Measurements from ENCODE around the gene DDX39A.

Gene DDX39A

GRCh38 chr19:14363183-14364097, 55.7 kb downstream of the DDX39A start:
- peaks cover 39% of the 10 kb centered on the region for H3K4me1 Mint-ChIP-seq (ENCODE audit: low read depth)
- H3K27ac Mint-ChIP-seq = peak overlapping the region; percentile 84
- peak overlapping the region; percentile 80 for H3K4me3 Mint-ChIP-seq
- H3K9me3 Mint-ChIP-seq = peaks cover 3% of the 10 kb centered on the region
- peak; percentile 70 for DNase-seq (ENCODE audit: low spot score)
- no peaks in the 10 kb centered on the region for H3K27me3 Mint-ChIP-seq (ENCODE audit: low read depth)
- H3K36me3 Mint-ChIP-seq (ENCODE audit: low read depth) = peaks cover 2% of the 10 kb centered on the region

GRCh38 chr19:14361824-14362223, 57.3 kb downstream of the DDX39A start:
- Mint-ChIP-seq H3K4me1 (ENCODE audit: low read depth) (peaks cover 29% of the 10 kb centered on the region), H3K36me3 (ENCODE audit: low read depth) (no peaks in the 10 kb centered on the region), H3K4me3 (peak overlapping the region; percentile 78), H3K9me3 (no peaks in the 10 kb centered on the region), H3K27me3 (ENCODE audit: low read depth) (no peaks in the 10 kb centered on the region), H3K27ac (peak overlapping the region; percentile 84)
- DNase-seq (ENCODE audit: low spot score) = no peak
